ENCODE data around the gene C16orf90.

The C16orf90 gene

GRCh38 chr16:3467182-3467581 is 28.1 kb downstream of the C16orf90 start:
- Histone ChIP-seq H3K27ac (no peak overlapping the region), H3K4me2 (no peak overlapping the region), H3K4me1 (ENCODE audit: low read depth, poor library complexity, severe bottlenecking) (peaks cover 36% of the 10 kb centered on the region), H3K4me3 (IDR thresholded peaks at IDR 0.05; ENCODE audit: insufficient read depth, low read depth, low read length) (no peak overlapping the region), H3K9ac (no peak overlapping the region), H4K20me1 (ENCODE audit: insufficient read depth) (peaks cover 27% of the 10 kb centered on the region; the same call in 1 of the 2 replicates), H2AFZ (ENCODE audit: low read depth) (no peak overlapping the region), H3K27me3 (ENCODE audit: insufficient read depth, low read depth) (no peaks in the 10 kb centered on the region), H3K79me2 (ENCODE audit: insufficient read depth, low read depth) (peaks cover 100% of the 10 kb centered on the region), H3K36me3 (ENCODE audit: insufficient read depth) (peaks cover 9% of the 10 kb centered on the region; the same call in 1 of the 2 replicates)
- no peak for TF ChIP-seq CTCF (conservative IDR thresholded peaks at IDR 0.05; ENCODE audit: low read depth, low read length)

GRCh38 chr16:3465911-3466584 is 29.2 kb downstream of the C16orf90 start:
- TF ChIP-seq CTCF (conservative IDR thresholded peaks at IDR 0.05; ENCODE audit: low read depth, low read length), result no peak
- Histone ChIP-seq H3K4me2 (no peak overlapping the region), H3K79me2 (ENCODE audit: insufficient read depth, low read depth) (peaks cover 100% of the 10 kb centered on the region), H2AFZ (ENCODE audit: low read depth) (no peak overlapping the region), H3K4me3 (IDR thresholded peaks at IDR 0.05; ENCODE audit: insufficient read depth, low read depth, low read length) (no peak overlapping the region), H3K27me3 (ENCODE audit: insufficient read depth, low read depth) (no peaks in the 10 kb centered on the region), H3K36me3 (ENCODE audit: insufficient read depth) (peaks cover 9% of the 10 kb centered on the region; the same call in 1 of the 2 replicates), H3K4me1 (ENCODE audit: low read depth, poor library complexity, severe bottlenecking) (peaks cover 47% of the 10 kb centered on the region), H4K20me1 (ENCODE audit: insufficient read depth) (peaks cover 19% of the 10 kb centered on the region; the same call in 1 of the 2 replicates), H3K27ac (no peak overlapping the region), H3K9ac (no peak overlapping the region)

GRCh38 chr16:3465301-3465700 is 30.0 kb downstream of the C16orf90 start:
- Histone ChIP-seq H3K36me3 (ENCODE audit: insufficient read depth) (peaks cover 9% of the 10 kb centered on the region; the same call in 1 of the 2 replicates), H3K27me3 (ENCODE audit: insufficient read depth, low read depth) (no peaks in the 10 kb centered on the region), H2AFZ (ENCODE audit: low read depth) (no peak overlapping the region), H3K9ac (no peak overlapping the region), H4K20me1 (ENCODE audit: insufficient read depth) (peaks cover 11% of the 10 kb centered on the region; the same call in 1 of the 2 replicates), H3K27ac (no peak overlapping the region), H3K79me2 (ENCODE audit: insufficient read depth, low read depth) (peaks cover 100% of the 10 kb centered on the region), H3K4me1 (ENCODE audit: low read depth, poor library complexity, severe bottlenecking) (peaks cover 55% of the 10 kb centered on the region), H3K4me3 (IDR thresholded peaks at IDR 0.05; ENCODE audit: insufficient read depth, low read depth, low read length) (no peak overlapping the region), H3K4me2 (no peak overlapping the region)
- no peak for TF ChIP-seq CTCF (conservative IDR thresholded peaks at IDR 0.05; ENCODE audit: low read depth, low read length)

GRCh38 chr16:3461151-3461550 is 34.1 kb downstream of the C16orf90 start:
- Histone ChIP-seq H3K79me2 (ENCODE audit: insufficient read depth, low read depth) (peaks cover 77% of the 10 kb centered on the region), H2AFZ (ENCODE audit: low read depth) (no peak overlapping the region), H3K4me3 (IDR thresholded peaks at IDR 0.05; ENCODE audit: insufficient read depth, low read depth, low read length) (no peak overlapping the region), H3K4me2 (peak overlapping the region; percentile 94), H3K27me3 (ENCODE audit: insufficient read depth, low read depth) (no peaks in the 10 kb centered on the region), H3K27ac (peak overlapping the region; percentile 95), H3K9ac (peak overlapping the region; percentile 88; the same call in 1 of the 2 replicates), H3K36me3 (ENCODE audit: insufficient read depth) (peaks cover 1% of the 10 kb centered on the region; the same call in 1 of the 2 replicates), H4K20me1 (ENCODE audit: insufficient read depth) (peaks cover 4% of the 10 kb centered on the region; the same call in 1 of the 2 replicates), H3K4me1 (ENCODE audit: low read depth, poor library complexity, severe bottlenecking) (peaks cover 64% of the 10 kb centered on the region)
- TF ChIP-seq CTCF (conservative IDR thresholded peaks at IDR 0.05; ENCODE audit: low read depth, low read length), result 0 out of 2 replicates have a peak, but pooled peaks have one; percentile 28

Measured in KMS-11 (cell line).